Suprapubic skin (tissue), 4 donors: ENCODE measurements around the gene SMPD1. TPM values are rescaled to one million over a fixed set of nuclear protein-coding genes. Genes with fewer than 3 reads are reported as not detected.
A peak's percentile ranks its signal among the peaks of the same experiment; 100 is the strongest.

Experiments used
- DNase-seq, 2 donors: peaks; one replicate each; pipeline ENCODE4 v3.0.0-alpha.2; 2019; ENCODE audit warnings: low spot score in 2 of 2
- H3K27ac ChIP-seq: fragments of 200-600 bp; sonication (generic); one replicate; pipeline ENCODE4 v1.5.1; 2019
- H3K27me3 ChIP-seq: fragments of 200-600 bp; sonication (generic); one replicate; pipeline ENCODE4 v1.5.1; 2019
- H3K36me3 ChIP-seq: fragments of 200-600 bp; sonication (generic); one replicate; pipeline ENCODE4 v1.5.1; 2019
- H3K4me1 ChIP-seq: fragments of 200-600 bp; sonication (generic); one replicate; pipeline ENCODE4 v1.5.1; 2019
- H3K4me3 ChIP-seq: fragments of 200-600 bp; sonication (generic); one replicate; pipeline ENCODE4 v1.5.1; 2019; ENCODE audit warnings: mild to moderate bottlenecking
- H3K9me3 ChIP-seq: fragments of 200-600 bp; sonication (generic); one replicate; pipeline ENCODE4 v1.5.1; 2019
- CTCF ChIP-seq, 2 donors: fragments of 200-600 bp in 1 of 2; fragments of 450-650 bp in 1 of 2; sonication (generic) in 1 of 2; IDR thresholded peaks; one replicate each; pipeline ENCODE4 v1.5.1; 2016 to 2019; ENCODE audit warnings: antibody characterized with exemption in 2 of 2, mild to moderate bottlenecking in 1 of 2, moderate library complexity in 1 of 2
- EP300 ChIP-seq: sonication (generic); formaldehyde crosslinking; IDR thresholded peaks from one replicate; pipeline ENCODE4 v1.6.1; 2017; ENCODE audit warnings: antibody characterized with exemption
- POLR2A ChIP-seq, 2 donors: fragments of 450-650 bp; IDR thresholded peaks; one replicate each; pipeline ENCODE4 v1.6.1; 2017; ENCODE audit warnings: antibody characterized with exemption in 2 of 2, mild to moderate bottlenecking in 2 of 2, moderate library complexity in 2 of 2
- POLR2AphosphoS5 ChIP-seq, 3 donors: sonication (generic); formaldehyde crosslinking; IDR thresholded peaks; one replicate each; pipeline ENCODE4 v1.6.1; 2017; ENCODE audit warnings: antibody characterized with exemption in 3 of 3
- WGBS: methylation state at CpG from one replicate; pipeline ENCODE4 v1.1.5; 2018; 5-methylcytosine and 5-hydroxymethylcytosine counted together
- total RNA-seq, 4 donors: library from RNA; depleted of rRNA; stranded (reverse); fragments of >200 nt; gene quantifications; one replicate each; pipeline ENCODE4 v1.1.0, GENCODE V29; 2016

Gene SMPD1
- total RNA-seq, 4 donors from 2014 or later, result 25.0 to 45.5 (median 40.8) TPM

- peak in 1 of 2 donors; percentile 4 for DNase-seq
- no peak overlapping the region for H3K4me3 ChIP-seq
- 96% methylated on average over 15 of the region's 15 CpGs for WGBS
- no peaks in the 10 kb centered on the region for H3K4me1 ChIP-seq
- no peaks in the 10 kb centered on the region for H3K9me3 ChIP-seq
- no peak for TF ChIP-seq POLR2A (IDR thresholded peaks at IDR 0.05)
- no peak for TF ChIP-seq POLR2AphosphoS5 (IDR thresholded peaks at IDR 0.05)
- no peak for TF ChIP-seq CTCF (IDR thresholded peaks at IDR 0.05)
- no peak for TF ChIP-seq EP300
- no peaks in the 10 kb centered on the region for H3K27me3 ChIP-seq
- no peak overlapping the region for H3K27ac ChIP-seq
- H3K36me3 ChIP-seq, result peaks cover 28% of the 10 kb centered on the region
Observed at GRCh38 chr11:6400431-6401345, 10.4 kb downstream of the SMPD1 start.

- Histone ChIP-seq H3K9me3 (no peaks in the 10 kb centered on the region), H3K27ac (no peak overlapping the region), H3K4me1 (no peaks in the 10 kb centered on the region), H3K36me3 (peaks cover 28% of the 10 kb centered on the region), H3K27me3 (no peaks in the 10 kb centered on the region), H3K4me3 (no peak overlapping the region)
- TF ChIP-seq CTCF (IDR thresholded peaks at IDR 0.05) (no peak), EP300 (no peak), POLR2AphosphoS5 (IDR thresholded peaks at IDR 0.05) (no peak), POLR2A (IDR thresholded peaks at IDR 0.05) (no peak)
- no CpG with 5 or more reads among the region's 7 CpGs for WGBS
- no peak for DNase-seq
Observed at GRCh38 chr11:6401464-6401863, 11.2 kb downstream of the SMPD1 start.

- no peak for DNase-seq
- H3K4me1 ChIP-seq, result no peaks in the 10 kb centered on the region
- no peaks in the 10 kb centered on the region for H3K27me3 ChIP-seq
- no peak overlapping the region for H3K27ac ChIP-seq
- no peak overlapping the region for H3K4me3 ChIP-seq
- TF ChIP-seq POLR2A (IDR thresholded peaks at IDR 0.05) (no peak), POLR2AphosphoS5 (IDR thresholded peaks at IDR 0.05) (no peak), EP300 (no peak), CTCF (IDR thresholded peaks at IDR 0.05) (no peak)
- 95% methylated on average over 12 of the region's 12 CpGs for WGBS
- H3K9me3 ChIP-seq, result no peaks in the 10 kb centered on the region
- H3K36me3 ChIP-seq, result peaks cover 28% of the 10 kb centered on the region
Observed at GRCh38 chr11:6402061-6402470, 11.8 kb downstream of the SMPD1 start.

- H3K36me3 ChIP-seq, result peaks cover 28% of the 10 kb centered on the region
- no peaks in the 10 kb centered on the region for H3K4me1 ChIP-seq
- H3K27ac ChIP-seq, result no peak overlapping the region
- H3K4me3 ChIP-seq, result no peak overlapping the region
- TF ChIP-seq CTCF (IDR thresholded peaks at IDR 0.05) (no peak), POLR2AphosphoS5 (IDR thresholded peaks at IDR 0.05) (no peak), POLR2A (IDR thresholded peaks at IDR 0.05) (no peak), EP300 (no peak)
- DNase-seq, result no peak
- H3K9me3 ChIP-seq, result no peaks in the 10 kb centered on the region
- 82% methylated on average over 7 of the region's 7 CpGs for WGBS
- H3K27me3 ChIP-seq, result no peaks in the 10 kb centered on the region
Observed at GRCh38 chr11:6402561-6402981, 12.3 kb downstream of the SMPD1 start.

GRCh38 chr11:6403539-6403938, 13.3 kb downstream of the SMPD1 start:
- no peak overlapping the region for H3K4me3 ChIP-seq
- H3K9me3 ChIP-seq, result no peaks in the 10 kb centered on the region
- TF ChIP-seq EP300 (no peak), POLR2A (IDR thresholded peaks at IDR 0.05) (no peak), POLR2AphosphoS5 (IDR thresholded peaks at IDR 0.05) (no peak), CTCF (IDR thresholded peaks at IDR 0.05) (no peak)
- peaks cover 28% of the 10 kb centered on the region for H3K36me3 ChIP-seq
- H3K27ac ChIP-seq, result no peak overlapping the region
- no peaks in the 10 kb centered on the region for H3K4me1 ChIP-seq
- DNase-seq, result no peak
- no peaks in the 10 kb centered on the region for H3K27me3 ChIP-seq
- no CpG with 5 or more reads among the region's 8 CpGs for WGBS
